Measurements from ENCODE around the gene CPS1. TPM values are rescaled to one million over a fixed set of nuclear protein-coding genes. Genes with fewer than 3 reads are reported as not detected.

The CPS1 gene
- total and polyA plus RNA-seq, 8 donors: 2.5 to 9.2 (median 7.3) TPM

GRCh38 chr2:210727549-210727948 lies 171.2 kb downstream of the CPS1 start:
- intact Hi-C loops (cut with DNase I): no loop called here
- ATAC-seq: no peak
- Histone ChIP-seq H3K9me3 (no peaks in the 10 kb centered on the region), H3K27me3 (no peaks in the 10 kb centered on the region), H3K27ac (no peak overlapping the region), H3K4me1 (no peaks in the 10 kb centered on the region), H3K36me3 (no peaks in the 10 kb centered on the region), H3K4me3 (no peak overlapping the region)
- DNase-seq: no peak
- TF ChIP-seq, protein P1, sequence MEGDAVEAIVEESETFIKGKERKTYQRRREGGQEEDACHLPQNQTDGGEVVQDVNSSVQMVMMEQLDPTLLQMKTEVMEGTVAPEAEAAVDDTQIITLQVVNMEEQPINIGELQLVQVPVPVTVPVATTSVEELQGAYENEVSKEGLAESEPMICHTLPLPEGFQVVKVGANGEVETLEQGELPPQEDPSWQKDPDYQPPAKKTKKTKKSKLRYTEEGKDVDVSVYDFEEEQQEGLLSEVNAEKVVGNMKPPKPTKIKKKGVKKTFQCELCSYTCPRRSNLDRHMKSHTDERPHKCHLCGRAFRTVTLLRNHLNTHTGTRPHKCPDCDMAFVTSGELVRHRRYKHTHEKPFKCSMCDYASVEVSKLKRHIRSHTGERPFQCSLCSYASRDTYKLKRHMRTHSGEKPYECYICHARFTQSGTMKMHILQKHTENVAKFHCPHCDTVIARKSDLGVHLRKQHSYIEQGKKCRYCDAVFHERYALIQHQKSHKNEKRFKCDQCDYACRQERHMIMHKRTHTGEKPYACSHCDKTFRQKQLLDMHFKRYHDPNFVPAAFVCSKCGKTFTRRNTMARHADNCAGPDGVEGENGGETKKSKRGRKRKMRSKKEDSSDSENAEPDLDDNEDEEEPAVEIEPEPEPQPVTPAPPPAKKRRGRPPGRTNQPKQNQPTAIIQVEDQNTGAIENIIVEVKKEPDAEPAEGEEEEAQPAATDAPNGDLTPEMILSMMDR (IDR thresholded peaks at IDR 0.05): no peak

Other genes starting within 250 kb of the CPS1 start
- gene MYL1, start 241.4 kb upstream of the CPS1 start, total RNA-seq: not detected
- gene MYL1, start 241.4 kb upstream of the CPS1 start, polyA plus RNA-seq (ENCODE audit: insufficient read length in 6 of 6): under 1 TPM in 1 of 6 donors, not detected in 5; 0.54 TPM
- 10 to 100 TPM; 27.5 to 42.4 TPM for gene LANCL1, start 79.8 kb upstream of the CPS1 start, total RNA-seq
- gene LANCL1, start 79.8 kb upstream of the CPS1 start, polyA plus RNA-seq (ENCODE audit: insufficient read length in 6 of 6): 10 to 100 TPM; 67.6 to 79.8 (median 75.0) TPM

Data from left lung (tissue), 10 donors.